Mucosa of stomach (tissue), 1 donor: ENCODE data around the gene ARFIP2.

Source experiments
- H3K27me3 ChIP-seq: one replicate; pipeline ENCODE4 v1.7.0; 2013; ENCODE audit warnings: mild to moderate bottlenecking, low read length; ENCODE audit not compliant: control insufficient read depth, insufficient read depth
- H3K36me3 ChIP-seq: one replicate; pipeline ENCODE4 v1.7.0; 2013; ENCODE audit warnings: low read length; ENCODE audit not compliant: control insufficient read depth, insufficient read depth
- H3K4me1 ChIP-seq: one replicate; pipeline ENCODE4 v1.7.0; 2013; ENCODE audit warnings: mild to moderate bottlenecking, low read length; ENCODE audit not compliant: control insufficient read depth, insufficient read depth
- H3K4me3 ChIP-seq: one replicate; pipeline ENCODE4 v1.7.0; 2013; ENCODE audit warnings: low read length
- H3K9ac ChIP-seq: one replicate; pipeline ENCODE4 v1.7.0; 2013; ENCODE audit warnings: mild to moderate bottlenecking, low read length, moderate library complexity
- H3K9me3 ChIP-seq: one replicate; pipeline ENCODE4 v1.7.0; 2013; ENCODE audit warnings: mild to moderate bottlenecking, low read length, moderate library complexity; ENCODE audit not compliant: control insufficient read depth
- donor health status: Pancreatic carcinoma.

The ARFIP2 gene

GRCh38 chr11:6480299-6480914 is 724 bp downstream of the ARFIP2 start:
- Histone ChIP-seq H3K27me3 (no peaks in the 10 kb centered on the region), H3K9me3 (no peaks in the 10 kb centered on the region), H3K4me3 (peak overlapping the region; percentile 96), H3K9ac (peak overlapping the region; percentile 91), H3K4me1 (peaks cover 45% of the 10 kb centered on the region), H3K36me3 (peaks cover 9% of the 10 kb centered on the region)

- no peaks in the 10 kb centered on the region for H3K9me3 ChIP-seq
- no peak overlapping the region for H3K9ac ChIP-seq
- H3K4me1 ChIP-seq = peaks cover 58% of the 10 kb centered on the region
- H3K4me3 ChIP-seq = no peak overlapping the region
- H3K27me3 ChIP-seq = no peaks in the 10 kb centered on the region
- peaks cover 9% of the 10 kb centered on the region for H3K36me3 ChIP-seq
These were observed 4.6 kb downstream of the ARFIP2 start for GRCh38 chr11:6476571-6476970.

- Histone ChIP-seq H3K36me3 (peaks cover 9% of the 10 kb centered on the region), H3K9ac (no peak overlapping the region), H3K27me3 (no peaks in the 10 kb centered on the region), H3K9me3 (no peaks in the 10 kb centered on the region), H3K4me3 (no peak overlapping the region), H3K4me1 (peaks cover 58% of the 10 kb centered on the region)
These were observed 5.2 kb downstream of the ARFIP2 start for GRCh38 chr11:6475936-6476335.

- Histone ChIP-seq H3K9ac (peak overlapping the region; percentile 88), H3K36me3 (peaks cover 9% of the 10 kb centered on the region), H3K27me3 (no peaks in the 10 kb centered on the region), H3K4me1 (peaks cover 54% of the 10 kb centered on the region), H3K9me3 (no peaks in the 10 kb centered on the region), H3K4me3 (no peak overlapping the region)
These were observed 6.2 kb downstream of the ARFIP2 start for GRCh38 chr11:6474806-6475500.

GRCh38 chr11:6474413-6474792 is 6.7 kb downstream of the ARFIP2 start:
- Histone ChIP-seq H3K4me3 (peak overlapping the region; percentile 52), H3K9me3 (no peaks in the 10 kb centered on the region), H3K36me3 (peaks cover 9% of the 10 kb centered on the region), H3K27me3 (no peaks in the 10 kb centered on the region), H3K4me1 (peaks cover 54% of the 10 kb centered on the region), H3K9ac (peak overlapping the region; percentile 88)

- H3K4me3 ChIP-seq = peak within 1 kb of the TSS; percentile 52
- H3K9ac ChIP-seq = peak within 1 kb of the TSS; percentile 88
- H3K27me3 ChIP-seq = no peaks in the 10 kb centered on the region
- H3K9me3 ChIP-seq = no peaks in the 10 kb centered on the region
- peaks cover 9% of the 10 kb centered on the region for H3K36me3 ChIP-seq
- H3K4me1 ChIP-seq = peaks cover 57% of the 10 kb centered on the region
These were observed 7.4 kb downstream of the ARFIP2 start, which contains the start of gene TRIM3 for GRCh38 chr11:6473451-6474412. TRIM3 (minus strand) TSS chr11:6473941; CDS start chr11:6465695, 8,246 bp downstream.

- peaks cover 9% of the 10 kb centered on the region for H3K36me3 ChIP-seq
- H3K9me3 ChIP-seq = no peaks in the 10 kb centered on the region
- H3K27me3 ChIP-seq = no peaks in the 10 kb centered on the region
- no peak overlapping the region for H3K4me3 ChIP-seq
- peaks cover 57% of the 10 kb centered on the region for H3K4me1 ChIP-seq
- H3K9ac ChIP-seq = peak overlapping the region; percentile 44
These were observed 8.2 kb downstream of the ARFIP2 start for GRCh38 chr11:6472934-6473333.

GRCh38 chr11:6469599-6469998 is 11.5 kb downstream of the ARFIP2 start:
- Histone ChIP-seq H3K36me3 (no peaks in the 10 kb centered on the region), H3K4me1 (peaks cover 25% of the 10 kb centered on the region), H3K4me3 (no peak overlapping the region), H3K27me3 (no peaks in the 10 kb centered on the region), H3K9ac (peak overlapping the region; percentile 22), H3K9me3 (no peaks in the 10 kb centered on the region)

- Histone ChIP-seq H3K9ac (peak overlapping the region; percentile 22), H3K4me3 (no peak overlapping the region), H3K4me1 (peaks cover 19% of the 10 kb centered on the region)
These were observed 12.2 kb downstream of the ARFIP2 start for GRCh38 chr11:6468712-6469495.

GRCh38 chr11:6459099-6459450 is 22.1 kb downstream of the ARFIP2 start:
- Histone ChIP-seq H3K27me3 (no peaks in the 10 kb centered on the region), H3K4me1 (no peaks in the 10 kb centered on the region), H3K4me3 (no peak overlapping the region), H3K36me3 (peaks cover 6% of the 10 kb centered on the region), H3K9ac (no peak overlapping the region), H3K9me3 (no peaks in the 10 kb centered on the region)

More at GRCh38 chr11:6468712-6469495, 12.2 kb downstream of the ARFIP2 start:
- Histone ChIP-seq H3K36me3 (no peaks in the 10 kb centered on the region), H3K27me3 (no peaks in the 10 kb centered on the region), H3K9me3 (no peaks in the 10 kb centered on the region)

- no peak overlapping the region for H3K9ac ChIP-seq
- no peaks in the 10 kb centered on the region for H3K27me3 ChIP-seq
- no peaks in the 10 kb centered on the region for H3K4me1 ChIP-seq
- no peak overlapping the region for H3K4me3 ChIP-seq
- no peaks in the 10 kb centered on the region for H3K9me3 ChIP-seq
- H3K36me3 ChIP-seq = peaks cover 6% of the 10 kb centered on the region
These were observed 22.6 kb downstream of the ARFIP2 start for GRCh38 chr11:6458352-6459098.
